Measurements from ENCODE around the gene POR. TPM values are rescaled to one million over a fixed set of nuclear protein-coding genes. Genes with fewer than 3 reads are reported as not detected.

POR gene
- polyA plus RNA-seq, 1 donor = 30.7 TPM

DNA sequence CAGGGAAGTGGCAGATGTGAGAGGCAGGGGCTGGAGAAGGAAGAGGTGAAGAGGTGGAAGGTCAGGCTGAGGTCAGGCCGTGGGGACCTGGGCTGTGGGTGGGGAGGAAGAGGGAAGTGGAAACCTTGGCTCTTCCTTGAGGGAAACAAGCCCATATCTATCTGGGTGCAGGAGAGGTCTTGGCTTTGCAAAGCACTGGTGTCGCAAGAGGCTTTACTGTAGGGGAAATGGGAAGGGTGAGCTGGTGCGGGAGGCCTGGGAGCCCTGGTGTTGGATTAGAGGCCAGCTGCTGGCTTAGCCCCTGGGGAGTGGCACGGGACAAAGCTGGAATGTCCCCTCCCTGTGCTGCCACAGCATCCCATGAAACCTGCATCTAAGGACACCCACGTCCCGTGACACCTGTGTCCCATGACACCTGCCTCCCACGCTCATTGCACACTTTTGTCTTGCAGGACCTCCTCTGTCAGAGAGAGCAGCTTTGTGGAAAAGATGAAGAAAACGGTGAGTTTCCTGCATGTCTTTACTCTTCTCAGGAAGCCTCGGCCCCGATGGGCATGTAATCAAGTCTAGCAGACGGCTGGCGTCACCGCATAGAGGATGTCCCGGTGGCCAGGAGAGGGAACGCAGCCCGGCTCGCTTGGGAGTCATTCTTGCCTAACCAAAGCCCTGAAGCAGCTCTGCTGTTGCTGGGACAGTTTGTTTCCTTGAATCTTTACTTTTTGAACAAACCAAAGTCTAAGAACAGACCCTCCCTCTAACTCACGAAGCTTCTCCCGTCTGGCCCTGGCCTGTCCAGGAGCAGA is 57.2 kb downstream of the POR start:
- DNase-seq (ENCODE audit: low read depth) = no peak

DNA sequence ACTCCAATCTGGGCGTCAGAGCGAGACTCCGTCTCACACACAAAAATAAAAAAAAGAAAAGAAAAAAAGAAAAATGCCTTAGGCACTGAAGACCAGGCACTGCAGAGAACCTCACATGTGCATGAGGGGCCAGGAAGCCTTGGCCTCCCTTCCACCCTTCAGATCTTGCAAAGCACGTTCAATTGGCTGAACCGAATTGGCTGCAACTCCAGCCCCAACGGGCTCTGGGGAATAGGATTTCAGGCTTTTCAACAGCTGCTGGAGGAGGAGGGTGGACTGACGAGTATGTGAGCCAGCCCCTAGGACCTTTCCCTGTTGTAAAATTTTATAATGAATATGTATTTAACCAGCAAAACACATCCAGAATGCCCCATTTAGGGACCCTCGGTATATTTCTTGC is 62.8 kb downstream of the POR start:
- DNase-seq (ENCODE audit: low read depth) = peak; percentile 91

DNA sequence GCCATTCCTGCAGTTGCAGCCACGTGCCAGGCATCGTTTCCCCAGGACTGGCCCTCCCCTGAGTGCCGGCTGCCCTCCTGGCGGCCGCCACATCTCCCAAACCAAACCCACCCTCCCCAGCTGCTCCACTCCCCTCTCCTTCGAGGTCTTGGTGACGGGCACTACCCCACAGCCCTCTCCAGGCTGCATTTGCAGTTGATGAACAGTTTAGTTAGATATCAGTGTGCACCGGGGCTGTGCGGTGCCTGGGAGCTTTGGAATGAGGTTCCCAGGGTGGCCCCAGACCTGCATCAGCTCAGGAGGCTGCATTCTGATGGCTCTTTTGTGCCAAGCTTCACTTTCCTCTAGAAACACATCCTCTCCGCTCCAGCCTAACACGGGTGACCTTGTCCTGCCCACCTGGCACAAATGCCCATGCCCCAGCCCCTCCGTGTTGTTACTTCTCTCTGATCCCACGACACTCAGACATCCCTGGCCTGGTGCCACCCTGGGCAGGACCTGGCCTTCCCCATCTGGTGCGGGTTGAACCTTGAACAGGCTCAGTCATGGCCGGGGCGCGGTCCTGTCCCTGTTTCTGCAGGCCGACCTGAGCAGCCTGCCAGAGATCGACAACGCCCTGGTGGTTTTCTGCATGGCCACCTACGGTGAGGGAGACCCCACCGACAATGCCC is 64.9 kb downstream of the POR start:
- DNase-seq (ENCODE audit: low read depth) = no peak

DNA sequence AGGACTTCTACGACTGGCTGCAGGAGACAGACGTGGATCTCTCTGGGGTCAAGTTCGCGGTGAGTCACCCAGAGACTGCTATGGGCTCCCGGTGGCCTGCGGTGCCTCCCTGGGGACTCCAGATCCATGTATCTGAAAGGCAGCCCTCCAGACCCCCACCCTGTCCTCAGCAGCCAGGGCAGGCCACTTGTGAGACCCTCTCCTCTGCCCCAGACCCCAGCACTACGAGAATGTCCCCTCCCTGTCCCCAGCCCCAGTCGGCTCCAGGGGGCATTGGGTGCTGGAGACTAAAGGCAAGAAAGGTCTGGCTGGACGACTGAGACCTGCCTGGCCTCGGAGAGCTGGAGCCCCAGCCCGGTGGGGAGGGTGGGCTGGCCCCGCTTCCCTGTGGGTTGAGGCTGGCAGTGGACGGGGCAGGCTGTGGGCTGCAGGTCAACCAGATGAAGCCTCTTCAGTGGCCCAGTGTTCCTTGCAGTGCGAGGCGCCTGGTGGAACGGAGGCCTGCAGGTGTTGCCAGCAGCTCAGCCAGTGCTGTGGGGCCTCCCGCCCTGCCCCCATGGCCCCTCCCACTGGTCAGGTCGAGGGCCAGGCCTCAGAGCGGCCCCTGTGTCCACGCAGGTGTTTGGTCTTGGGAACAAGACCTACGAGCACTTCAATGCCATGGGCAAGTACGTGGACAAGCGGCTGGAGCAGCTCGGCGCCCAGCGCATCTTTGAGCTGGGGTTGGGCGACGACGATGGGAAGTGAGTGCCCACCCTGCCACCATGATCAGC is 65.7 kb downstream of the POR start:
- DNase-seq (ENCODE audit: low read depth) = no peak

DNA sequence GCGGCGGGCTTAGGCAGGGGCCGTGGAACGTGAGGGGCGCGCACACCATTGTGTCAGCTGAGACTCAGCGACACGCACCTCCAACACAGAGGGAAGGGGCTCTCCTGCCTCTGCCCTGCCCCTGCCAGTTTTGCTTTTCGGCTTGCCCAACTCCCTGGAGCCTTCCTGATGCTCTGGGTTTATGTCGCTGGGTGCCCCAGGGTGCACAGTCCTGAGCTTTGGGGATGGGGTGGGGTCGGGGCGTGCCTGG is 66.2 kb downstream of the POR start:
- DNase-seq (ENCODE audit: low read depth) = no peak

DNA sequence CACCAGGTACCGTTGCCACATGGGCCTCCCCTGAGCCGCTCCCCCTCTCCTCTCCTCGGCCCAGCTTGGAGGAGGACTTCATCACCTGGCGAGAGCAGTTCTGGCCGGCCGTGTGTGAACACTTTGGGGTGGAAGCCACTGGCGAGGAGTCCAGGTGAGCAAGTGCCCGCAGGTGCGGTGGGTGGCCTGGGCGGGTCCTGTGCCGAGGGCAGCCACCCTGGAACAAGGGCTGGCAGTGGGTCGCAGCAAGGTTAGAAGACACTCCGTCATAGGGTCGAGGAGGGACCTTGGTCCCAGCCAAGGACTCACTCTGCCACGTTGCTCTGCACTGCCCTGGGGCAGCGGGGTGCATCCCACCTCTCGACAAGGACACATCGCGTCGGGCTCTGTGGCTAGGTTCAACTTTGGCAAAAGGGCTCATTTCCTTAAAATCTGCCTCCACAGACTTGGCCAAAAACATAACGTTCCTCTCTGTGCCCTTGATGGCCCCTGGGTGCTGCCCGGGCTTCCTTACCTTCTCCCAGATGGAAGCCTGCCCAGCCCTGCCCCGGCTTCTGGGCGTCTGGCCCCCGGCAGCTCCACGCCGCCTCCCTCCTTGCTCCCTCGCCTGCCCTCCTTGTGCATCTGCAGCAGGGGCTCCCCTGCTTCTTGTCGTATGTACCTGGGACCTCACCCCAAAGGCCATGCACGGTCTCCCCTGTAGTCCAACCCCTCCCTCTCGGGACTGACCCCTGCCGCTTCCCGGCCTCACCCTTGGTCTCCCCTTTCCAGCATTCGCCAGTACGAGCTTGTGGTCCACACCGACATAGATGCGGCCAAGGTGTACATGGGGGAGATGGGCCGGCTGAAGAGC is 66.7 kb downstream of the POR start:
- DNase-seq (ENCODE audit: low read depth) = no peak

DNA sequence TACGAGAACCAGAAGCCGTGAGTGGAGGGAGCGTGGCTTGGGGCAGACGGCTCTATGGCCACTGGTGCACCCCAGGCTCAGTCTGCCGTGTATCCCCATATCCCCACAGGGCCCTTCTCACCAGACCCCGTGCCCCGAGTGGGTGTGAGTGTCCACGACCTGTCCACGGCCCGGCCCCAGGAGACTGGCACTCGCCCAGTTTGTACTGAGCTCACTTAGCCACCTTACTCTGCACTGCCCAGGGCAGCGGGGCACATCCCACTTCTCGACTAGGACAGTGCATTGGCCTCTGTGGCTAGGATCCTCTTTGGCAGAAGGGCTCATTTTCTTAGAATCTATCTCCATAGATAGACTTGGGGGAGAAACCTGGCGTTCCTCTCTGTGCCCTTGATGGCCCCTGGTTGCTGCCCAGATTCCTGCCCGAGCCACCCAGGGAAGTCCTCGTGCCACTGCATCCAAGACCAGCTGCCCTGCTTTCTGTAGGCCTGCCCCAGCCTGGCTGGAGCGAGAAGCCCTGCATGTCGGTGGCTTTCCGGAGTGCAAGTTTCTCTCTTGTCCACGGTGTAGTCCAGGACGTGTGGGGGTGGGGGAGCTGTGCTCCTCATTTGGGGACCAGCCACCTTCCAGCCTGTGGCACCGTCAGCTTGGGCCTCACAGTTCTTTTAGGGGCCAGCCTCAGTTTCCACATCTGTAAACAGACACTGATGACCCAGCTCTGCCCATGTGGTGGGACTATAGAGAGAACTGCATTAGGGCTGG is 67.5 kb downstream of the POR start:
- no peak for DNase-seq (ENCODE audit: low read depth)

DNA sequence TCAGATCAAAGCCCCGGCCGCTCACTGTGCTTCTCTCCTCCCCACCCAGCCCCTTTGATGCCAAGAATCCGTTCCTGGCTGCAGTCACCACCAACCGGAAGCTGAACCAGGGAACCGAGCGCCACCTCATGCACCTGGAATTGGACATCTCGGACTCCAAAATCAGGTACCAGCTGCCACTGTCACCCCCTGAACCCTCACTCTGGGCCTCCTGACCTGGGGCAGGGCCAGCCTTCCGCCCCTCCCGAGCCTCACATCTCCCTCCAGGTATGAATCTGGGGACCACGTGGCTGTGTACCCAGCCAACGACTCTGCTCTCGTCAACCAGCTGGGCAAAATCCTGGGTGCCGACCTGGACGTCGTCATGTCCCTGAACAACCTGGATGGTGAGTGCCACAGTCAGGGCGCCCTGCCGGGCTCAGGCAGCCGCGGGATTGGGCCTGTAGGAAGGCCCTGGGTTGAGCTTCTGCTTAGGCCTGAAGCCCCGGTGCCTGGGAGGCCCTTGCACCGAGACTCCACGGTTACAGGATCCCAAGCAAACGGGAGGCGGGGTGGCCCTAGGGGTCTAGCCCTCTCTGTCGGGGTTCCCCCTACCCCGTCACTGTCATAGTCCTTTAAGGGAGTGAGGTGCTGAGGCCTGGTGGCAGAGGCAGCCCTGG is 68.6 kb downstream of the POR start:
- DNase-seq (ENCODE audit: low read depth) = no peak

DNA sequence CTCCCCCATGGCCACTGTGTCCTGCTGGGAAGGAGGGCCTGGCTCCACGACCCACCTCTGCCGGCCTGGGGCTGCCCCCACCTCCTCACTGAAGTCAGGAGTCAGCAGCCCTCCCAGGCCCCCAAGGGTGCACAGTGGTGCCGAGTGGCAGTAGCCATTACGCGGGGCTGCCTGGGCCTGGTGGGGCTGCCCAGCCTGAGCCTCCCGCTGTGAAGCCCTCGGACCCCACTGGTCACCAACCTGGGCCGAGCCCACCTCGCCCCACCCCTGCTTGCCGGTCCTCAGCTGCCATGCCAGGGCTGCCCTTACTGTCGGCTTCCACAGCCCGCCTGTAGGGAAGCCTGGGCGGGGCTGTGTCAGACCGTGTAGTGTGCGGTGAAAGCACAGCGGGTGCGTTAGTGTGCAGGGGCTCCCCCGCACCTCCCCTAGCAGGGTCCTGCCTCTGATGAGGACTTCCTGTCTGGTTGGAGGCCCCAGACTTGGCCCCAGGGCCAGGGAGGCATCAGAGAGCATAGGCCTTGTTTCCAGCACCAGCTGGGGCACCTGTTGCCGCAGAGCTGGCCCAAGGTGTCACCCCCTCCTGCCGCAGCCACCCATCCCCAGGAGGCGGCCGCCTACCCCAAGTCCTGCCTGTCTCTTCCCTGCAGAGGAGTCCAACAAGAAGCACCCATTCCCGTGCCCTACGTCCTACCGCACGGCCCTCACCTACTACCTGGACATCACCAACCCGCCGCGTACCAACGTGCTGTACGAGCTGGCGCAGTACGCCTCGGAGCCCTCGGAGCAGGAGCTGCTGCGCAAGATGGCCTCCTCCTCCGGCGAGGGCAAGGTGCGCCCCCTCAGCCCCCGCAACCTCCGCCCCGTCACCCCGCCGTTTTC is 69.4 kb downstream of the POR start:
- DNase-seq (ENCODE audit: low read depth) = no peak

DNA sequence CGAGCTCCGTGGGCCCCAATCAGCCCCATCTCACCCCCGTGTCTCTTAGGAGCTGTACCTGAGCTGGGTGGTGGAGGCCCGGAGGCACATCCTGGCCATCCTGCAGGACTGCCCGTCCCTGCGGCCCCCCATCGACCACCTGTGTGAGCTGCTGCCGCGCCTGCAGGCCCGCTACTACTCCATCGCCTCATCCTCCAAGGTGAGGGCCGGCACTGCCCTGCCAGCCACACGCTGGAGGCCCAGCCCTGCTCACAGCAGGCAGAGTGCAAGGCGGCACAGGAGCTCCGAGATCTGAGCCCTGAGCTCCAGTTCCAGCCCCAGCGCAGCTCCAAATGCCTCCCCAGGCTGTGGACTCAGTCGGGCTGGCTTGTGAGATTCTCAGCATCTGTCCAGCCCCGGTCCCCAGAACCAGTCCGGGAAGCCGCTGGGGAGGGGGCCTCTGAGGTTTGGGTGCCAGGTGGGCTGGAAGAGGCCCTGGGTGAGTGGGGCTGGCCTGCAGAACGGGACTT is 70.1 kb downstream of the POR start:
- no peak for DNase-seq (ENCODE audit: low read depth)

DNA sequence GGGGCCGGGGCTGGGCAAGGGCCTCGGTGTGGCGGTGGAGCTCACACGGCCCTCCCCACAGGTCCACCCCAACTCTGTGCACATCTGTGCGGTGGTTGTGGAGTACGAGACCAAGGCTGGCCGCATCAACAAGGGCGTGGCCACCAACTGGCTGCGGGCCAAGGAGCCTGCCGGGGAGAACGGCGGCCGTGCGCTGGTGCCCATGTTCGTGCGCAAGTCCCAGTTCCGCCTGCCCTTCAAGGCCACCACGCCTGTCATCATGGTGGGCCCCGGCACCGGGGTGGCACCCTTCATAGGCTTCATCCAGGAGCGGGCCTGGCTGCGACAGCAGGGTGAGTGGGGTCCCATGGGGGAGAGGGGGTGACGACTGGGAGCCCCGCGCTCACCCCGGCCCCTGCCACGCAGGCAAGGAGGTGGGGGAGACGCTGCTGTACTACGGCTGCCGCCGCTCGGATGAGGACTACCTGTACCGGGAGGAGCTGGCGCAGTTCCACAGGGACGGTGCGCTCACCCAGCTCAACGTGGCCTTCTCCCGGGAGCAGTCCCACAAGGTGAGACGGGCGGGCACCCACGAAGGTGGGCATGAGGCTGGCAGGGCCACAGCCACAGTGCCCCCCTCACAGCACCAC is 70.7 kb downstream of the POR start:
- DNase-seq (ENCODE audit: low read depth) = no peak

DNA sequence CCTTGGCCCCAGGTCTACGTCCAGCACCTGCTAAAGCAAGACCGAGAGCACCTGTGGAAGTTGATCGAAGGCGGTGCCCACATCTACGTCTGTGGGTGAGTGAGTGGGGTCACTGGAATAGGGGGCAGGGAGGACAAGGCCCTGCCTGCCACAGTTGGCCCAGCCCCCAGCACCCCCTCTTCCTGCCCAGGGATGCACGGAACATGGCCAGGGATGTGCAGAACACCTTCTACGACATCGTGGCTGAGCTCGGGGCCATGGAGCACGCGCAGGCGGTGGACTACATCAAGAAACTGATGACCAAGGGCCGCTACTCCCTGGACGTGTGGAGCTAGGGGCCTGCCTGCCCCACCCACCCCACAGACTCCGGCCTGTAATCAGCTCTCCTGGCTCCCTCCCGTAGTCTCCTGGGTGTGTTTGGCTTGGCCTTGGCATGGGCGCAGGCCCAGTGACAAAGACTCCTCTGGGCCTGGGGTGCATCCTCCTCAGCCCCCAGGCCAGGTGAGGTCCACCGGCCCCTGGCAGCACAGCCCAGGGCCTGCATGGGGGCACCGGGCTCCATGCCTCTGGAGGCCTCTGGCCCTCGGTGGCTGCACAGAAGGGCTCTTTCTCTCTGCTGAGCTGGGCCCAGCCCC is 71.3 kb downstream of the POR start:
- DNase-seq (ENCODE audit: low read depth) = no peak

DNA sequence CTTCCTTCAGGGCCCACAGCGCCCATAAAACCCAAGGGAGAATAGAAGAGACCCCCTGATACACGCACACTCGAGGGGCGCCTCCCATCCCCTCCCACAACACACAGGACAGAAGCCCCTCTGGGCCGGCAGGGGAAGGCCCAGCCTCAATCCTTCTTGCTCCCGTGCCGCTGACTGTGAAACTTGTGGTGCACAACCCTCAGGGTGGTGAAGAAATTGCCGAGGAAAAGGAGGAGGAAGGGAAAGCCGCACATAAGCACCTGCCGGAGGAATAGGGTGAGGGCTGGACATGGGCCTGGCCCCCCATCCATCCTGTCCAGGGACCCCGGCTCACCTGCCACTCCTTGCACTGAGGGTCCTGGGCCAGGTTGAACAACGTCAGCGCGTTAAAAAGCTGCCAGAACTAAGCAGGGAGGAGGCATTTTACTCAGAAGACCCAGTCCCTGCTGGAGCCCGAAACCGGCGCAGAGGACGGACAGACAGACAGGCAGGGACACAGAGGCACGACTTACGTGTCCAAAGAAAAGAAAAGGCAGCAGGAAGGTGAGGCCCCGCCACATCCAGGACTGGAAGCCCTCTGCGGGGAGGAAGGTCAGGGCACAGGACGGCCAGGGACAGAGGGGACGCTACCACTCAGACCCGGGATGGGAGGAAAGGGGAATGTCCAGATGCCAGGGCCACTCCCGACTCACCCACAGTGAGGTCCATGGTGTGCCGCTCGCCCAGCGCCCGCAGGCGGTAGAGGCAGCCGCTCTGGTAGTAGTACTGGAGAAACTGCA is 72.3 kb downstream of the POR start:
- DNase-seq (ENCODE audit: low read depth) = no peak

DNA sequence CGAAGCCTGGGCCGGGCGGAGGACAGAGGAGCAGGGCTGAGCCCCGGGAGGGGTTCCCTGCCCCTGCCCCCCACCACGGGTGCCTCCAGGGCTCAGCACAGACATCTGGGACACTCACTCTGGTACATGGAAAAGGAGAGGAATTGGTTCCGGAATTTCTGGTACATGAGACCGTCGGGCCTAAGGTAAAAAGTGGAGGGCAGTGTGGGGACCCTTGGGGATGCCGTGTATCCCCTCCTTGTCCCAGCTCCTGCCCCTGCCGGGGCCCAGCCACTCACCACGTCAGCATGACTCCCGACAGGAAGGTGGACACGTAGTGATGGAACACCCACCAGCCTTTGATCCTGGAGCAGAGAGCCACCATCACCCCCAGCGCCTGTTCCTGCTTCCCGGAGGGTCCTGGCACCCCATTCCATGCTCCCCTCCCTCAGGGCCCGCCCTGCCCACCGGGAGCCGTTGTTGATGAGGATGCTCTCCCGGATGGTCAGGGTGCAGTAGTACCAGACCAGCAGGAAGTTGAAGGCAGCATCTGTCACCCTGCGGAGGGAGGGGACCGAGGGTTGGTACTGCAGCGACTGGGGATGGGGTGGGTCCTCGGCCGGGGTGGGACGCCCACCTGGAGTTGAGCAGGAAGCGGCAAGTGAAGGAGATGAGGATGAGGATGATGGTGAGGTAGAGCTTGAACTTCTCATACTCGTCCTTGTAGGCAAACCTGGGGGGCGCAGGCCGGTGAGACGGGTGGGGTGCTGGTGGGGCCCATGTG is 73.0 kb downstream of the POR start:
- no peak for DNase-seq (ENCODE audit: low read depth)

DNA sequence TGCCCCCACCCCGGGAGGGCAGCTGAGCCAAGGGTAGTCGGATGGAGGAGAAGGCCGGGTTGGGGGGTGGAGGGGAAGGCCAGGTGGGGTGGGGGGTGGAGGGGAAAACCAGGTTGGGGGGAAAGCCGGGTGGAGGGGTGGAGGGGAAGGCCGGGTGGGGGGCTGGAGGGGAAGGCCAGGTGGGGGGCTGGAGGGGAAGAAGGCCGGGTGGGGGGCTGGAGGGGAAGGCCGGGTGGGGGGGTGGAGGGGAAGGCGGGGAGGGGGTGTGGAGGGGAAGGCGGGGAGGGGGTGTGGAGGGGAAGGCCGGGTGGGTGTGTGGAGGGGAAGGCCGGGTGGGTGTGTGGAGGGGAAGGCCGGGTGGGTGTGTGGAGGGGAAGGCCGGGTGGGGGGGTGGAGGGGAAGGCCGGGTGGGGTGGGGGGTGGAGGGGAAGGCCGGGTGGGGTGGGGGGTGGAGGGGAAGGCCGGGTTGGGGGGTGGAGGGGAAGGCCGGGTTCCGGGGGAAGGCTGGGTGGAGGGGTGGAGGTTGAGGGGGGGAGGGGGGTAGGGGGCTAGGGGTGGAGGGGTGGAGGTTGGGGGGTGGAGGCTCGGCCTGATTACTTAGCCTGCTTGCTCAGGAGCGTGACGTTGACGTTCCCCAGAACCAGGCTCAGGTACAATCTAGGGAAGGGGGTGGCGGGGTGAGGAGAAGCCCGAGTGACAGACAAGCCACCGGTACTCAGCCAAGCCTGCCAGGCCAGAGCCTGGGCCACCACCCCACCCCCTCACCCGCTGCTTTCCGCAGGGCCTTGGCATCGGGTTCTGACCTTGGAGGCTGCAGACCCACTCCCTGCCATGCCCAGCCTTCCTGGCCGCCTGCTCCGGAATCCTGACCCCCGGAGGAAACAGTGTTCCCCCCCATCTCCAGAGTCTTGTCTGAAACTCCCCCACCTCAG is 73.9 kb downstream of the POR start:
- no peak for DNase-seq (ENCODE audit: low read depth)

All from forelimb muscle (tissue), 1 donor.